NCI-H2171 treated with DMSO at 0.1 percent for 48 hours (cell line): ENCODE measurements around the gene IFNG-AS1.
A peak's percentile ranks its signal among the peaks of the same experiment; 100 is the strongest.

ENCODE experiments used
- DNase-seq: peaks from one replicate; lab custom pipeline; 2025; lab: John Stamatoyannopoulos, UW

The IFNG-AS1 gene

DNA sequence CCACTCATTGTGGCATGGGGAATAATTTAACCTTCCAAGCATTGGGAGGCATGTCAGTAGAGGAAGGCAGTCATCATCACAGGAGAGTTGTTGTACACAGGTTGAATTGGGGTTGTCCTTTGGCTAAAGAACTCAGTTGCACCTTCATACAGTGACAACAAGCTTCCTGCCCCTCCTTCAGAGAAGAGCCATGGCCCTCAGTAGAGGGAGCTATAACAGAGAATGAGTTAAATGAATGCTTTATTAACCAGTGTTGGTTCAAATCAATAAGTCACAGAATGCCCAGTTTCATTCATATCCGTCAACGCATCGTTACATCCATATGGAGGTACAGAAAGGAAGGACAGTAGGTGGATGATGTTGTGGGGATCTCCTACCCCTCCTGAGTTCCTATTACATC, 4.8 kb downstream of the IFNG-AS1 start:
- DNase-seq = no peak

DNA sequence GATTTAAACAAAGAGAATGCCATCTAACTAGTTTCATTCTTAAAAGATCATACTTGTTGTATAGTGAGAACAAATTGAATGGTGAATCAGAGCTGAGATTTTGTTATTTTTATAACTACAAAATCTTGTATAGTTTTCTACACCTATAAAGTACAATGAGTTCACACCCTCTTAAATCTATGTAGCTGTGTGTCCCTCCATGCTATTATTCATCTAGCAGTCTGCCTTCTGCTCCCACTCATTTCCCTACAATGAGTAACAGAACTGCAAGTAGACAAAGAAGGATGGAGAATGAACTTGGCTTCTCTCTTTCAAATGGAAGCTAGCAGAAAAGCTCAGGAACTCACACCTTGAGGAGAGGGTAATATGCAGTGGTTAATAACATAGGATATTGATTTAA, 7.1 kb downstream of the IFNG-AS1 start:
- DNase-seq = no peak

DNA sequence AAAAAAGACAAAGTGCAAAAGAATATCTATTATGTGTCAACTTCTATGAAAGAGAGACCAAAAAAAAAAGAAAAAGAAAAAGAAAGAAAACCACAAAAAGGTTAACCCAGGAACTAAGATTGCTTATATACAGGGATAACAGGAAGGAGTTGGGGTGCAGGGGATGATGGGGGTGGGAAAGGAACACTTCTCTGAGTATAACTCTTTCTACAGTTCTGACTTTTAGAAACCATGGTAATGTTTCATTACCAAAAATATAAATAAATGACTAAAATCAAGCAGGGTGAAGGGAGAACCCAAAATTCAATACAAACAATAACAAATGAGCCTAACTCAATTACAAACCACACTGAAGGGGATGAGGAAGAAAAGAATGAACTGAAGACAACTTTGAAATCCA, 9.1 kb downstream of the IFNG-AS1 start:
- no peak for DNase-seq

DNA sequence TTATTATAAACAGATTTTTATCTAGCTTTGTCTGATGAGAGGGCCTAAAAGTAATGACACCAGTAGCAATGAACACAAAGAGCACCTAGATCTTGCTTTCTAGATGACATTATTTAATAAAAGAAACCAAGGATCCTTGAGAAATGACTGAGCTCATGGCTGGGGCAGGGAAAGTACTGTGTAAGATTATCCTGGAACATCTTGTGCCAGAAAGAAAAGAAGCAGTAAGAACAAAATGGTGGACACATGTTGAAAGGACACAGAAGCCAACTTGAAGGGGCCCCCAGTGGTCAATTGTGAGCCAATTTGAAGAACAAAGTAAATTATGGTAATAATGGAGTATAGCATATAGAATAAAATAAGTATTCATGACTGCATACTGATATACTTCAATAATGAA, 10.0 kb downstream of the IFNG-AS1 start:
- no peak for DNase-seq

DNA sequence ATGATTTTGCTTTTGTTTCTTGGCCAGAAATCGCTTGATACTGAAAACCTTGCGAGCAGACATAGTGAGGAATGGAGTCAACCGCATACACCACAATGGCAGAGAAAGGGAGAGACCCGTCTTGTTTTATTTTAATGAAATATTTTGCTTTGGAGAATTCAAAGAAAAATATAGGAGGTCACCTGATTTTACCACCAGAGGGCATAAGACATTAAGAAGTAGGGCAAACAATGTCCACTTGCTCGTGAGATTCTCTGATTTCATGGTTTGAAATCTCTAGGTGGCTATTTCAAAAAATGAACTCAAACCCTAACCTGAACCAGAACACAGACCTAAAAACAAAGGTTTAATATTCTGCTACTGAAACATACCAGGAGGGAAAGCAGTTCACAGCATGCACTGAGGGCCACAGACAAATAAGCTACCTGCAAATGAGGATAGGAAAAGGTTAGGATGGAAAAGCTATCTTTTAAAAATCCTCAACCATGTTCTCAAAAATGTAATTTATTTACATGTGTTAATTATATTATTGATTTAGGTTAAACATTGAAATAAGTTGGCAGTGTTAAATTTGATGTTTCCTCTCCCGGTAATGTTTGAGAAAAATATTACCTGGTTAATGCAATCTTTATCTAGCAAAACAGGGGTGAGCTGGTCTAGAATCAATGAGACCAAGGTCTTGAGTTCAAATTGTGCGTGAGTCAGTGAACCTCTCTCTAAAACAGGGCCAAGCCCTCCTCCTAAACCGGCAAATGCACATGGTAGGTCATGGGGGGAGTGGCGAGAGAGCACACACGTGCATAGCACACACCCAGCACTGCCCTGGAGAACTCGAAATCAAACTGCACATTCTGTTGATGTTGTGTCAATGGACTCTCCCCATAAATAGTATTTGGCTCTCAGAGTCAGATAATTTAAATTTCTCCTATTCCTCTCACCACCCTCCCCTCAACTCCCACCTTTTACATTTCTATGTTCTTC, 12.5 kb downstream of the IFNG-AS1 start:
- DNase-seq = peak; percentile 45

DNA sequence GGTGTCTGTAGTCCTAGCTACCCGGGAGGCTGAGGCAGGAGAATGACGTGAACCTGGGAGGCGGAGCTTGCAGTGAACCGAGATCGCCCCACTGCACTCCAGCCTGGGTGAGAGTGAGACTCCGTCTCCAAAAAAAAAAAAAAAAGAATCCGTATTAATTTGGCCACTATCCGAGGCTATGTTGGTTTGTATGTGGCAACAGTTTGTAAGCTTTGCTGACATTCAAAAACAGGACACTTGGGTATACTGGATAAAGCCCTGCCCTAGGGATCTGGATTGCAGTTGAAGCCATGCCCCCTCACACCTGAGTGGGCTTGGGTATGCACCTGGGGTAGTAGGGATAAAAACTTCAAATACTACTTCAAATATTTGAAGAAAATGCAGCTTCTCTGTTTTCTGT, 14.5 kb downstream of the IFNG-AS1 start:
- DNase-seq = no peak

DNA sequence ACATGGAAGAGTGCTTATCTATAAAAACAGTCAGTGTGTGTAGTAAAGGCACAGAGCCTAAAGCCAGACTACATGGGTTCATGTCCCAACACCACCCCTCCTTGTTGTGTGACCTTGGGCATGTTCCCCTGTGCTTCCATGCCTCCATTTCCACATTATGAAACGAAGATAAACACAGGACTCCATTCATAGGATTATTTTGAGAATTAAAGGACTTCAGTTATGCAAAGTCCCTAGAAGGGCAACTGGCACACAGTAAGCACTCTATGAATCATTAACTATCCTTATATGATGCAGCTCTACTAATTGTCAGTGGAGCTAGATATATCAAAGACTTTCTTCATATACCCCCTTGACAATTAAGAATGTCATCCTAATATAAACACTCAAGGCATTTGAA, 17.8 kb downstream of the IFNG-AS1 start:
- no peak for DNase-seq

DNA sequence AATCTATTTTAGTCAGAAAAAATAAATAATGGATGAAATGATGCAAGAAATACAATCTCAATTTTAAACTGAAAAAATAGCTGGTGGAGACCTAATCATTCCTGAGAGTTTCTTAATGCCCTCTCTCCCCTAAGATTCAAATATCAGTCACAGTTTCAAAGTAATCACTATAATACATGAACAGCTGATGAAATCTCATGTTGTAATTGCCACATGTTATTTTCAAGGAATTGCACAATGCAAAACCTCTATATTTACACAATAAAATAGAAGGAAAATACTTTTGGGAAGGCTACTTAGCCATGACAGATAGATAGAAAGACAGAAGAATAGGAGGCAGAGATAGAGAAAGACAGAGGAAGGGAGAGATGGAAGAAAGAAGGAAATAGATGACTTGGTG, 18.2 kb downstream of the IFNG-AS1 start:
- DNase-seq = no peak

DNA sequence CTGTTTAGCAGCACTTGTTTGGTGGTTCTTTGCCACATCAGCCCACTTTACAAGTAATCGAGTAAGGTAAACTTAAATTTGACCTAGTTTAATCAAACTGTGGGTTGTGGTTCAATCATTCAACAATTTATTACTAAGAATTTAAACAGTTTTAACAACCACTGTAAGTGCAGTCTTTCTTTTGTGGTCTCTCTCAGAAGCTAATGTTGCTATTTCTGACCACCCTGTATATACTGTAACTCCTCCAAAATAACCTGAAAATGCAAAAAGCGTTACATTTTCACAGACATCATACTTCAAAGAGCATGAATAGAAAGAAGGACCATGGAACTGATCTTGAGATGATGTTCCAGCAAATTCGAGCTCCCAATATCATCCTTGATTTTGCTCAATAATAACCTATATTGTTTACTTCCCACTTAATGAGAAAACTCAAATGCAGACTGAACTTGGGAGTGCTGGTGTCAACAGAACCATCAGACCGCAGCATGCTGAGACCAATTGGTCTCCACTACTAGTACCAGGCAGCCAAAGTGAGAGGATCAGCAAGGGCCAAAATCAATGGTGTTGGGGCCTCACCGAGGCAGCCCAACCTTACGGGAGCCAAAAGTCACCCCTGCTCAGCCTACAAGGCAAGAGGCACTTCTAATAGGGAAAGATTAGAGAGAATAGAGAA, 22.1 kb downstream of the IFNG-AS1 start:
- no peak for DNase-seq

DNA sequence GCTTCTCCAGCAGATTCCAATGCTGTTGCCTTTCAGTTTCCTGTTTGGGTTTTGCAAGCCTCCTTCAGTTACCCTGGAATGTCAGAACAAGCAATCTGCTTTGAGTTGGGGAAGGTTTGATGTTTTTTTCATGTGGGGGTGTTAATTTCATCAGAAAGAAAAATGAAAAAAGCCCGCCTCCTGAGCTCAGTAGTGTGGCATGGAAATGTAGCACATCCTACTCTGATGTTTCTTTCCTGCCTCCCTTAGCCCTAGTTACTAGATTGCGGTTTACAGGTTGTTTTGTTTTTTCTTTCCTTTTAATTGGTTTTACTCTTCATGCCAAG, 22.6 kb downstream of the IFNG-AS1 start:
- DNase-seq = no peak

DNA sequence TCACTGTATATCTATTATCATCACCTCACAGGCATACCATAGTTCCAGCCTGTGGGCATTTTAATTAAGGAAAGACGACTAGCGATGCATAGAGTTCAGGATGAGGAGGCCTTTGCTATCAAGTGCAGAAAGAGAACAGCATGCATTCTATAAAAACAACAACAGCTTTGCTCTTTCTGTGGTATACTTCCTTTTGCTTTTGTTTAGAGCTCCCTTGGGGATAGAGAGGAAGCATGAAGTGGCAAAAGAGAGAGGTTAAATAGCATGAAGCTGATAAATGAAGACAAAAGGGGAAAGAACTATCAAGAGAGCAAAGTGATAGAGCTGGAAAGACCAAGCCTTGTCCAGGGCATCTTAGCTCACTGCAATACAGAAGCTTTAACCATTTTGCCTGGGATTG, 23.5 kb downstream of the IFNG-AS1 start:
- DNase-seq = peak; percentile 71

DNA sequence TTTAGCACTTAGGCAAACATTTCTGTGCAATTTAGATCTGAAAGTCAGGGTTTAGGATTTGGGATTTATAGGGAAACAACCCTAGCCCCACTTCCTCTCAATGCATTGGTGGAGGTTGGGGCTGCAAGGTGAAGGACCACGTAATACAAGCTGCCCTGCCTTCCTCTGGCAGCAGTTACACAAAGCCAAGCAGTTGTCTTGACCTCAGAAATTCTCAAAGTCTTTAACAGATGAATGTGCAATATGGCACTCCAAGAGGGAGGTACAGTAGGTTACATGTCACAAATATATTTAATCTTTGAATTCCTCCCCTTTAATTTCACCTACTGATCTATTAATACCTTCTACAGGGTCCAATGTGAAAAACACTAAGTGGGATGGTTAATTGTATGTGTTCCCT, 23.9 kb downstream of the IFNG-AS1 start:
- no peak for DNase-seq

DNA sequence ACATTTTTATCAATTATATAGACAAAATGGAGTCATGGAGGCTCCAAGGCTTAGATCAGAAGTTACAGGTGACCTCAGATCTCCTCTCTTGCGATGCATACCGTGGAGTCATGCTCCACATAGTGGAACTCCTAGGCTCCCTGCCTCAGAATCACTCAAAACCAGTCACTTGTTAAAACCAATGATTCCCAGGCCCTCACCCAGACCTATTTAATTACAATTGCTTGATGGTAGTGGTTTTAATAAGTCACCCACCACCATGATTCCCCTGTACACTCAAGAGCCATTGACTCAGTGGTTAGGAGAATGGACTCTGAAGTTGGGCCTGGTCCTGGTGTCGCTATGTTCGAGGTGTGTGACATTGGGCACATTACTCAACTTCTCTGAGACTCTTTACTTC, 26.9 kb downstream of the IFNG-AS1 start:
- DNase-seq = no peak

DNA sequence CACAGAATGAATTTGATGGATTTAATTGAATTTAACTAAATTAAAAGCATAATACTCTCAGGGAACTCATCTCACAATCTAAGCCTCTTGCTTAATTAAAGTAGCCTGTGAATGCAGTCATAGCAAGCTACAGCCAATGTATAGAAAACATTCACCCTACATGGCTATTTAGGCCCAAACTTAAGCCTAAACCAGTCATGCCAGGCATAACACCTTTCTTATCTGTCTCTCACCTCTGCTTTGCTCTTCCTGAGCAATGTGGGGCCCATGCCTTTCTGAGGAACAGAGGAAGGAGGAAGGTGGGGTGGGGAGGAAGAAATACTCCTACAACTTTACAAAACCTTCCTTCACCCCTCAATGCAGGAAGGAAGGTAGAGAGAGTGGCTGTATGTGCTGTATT, 29.1 kb downstream of the IFNG-AS1 start:
- no peak for DNase-seq

DNA sequence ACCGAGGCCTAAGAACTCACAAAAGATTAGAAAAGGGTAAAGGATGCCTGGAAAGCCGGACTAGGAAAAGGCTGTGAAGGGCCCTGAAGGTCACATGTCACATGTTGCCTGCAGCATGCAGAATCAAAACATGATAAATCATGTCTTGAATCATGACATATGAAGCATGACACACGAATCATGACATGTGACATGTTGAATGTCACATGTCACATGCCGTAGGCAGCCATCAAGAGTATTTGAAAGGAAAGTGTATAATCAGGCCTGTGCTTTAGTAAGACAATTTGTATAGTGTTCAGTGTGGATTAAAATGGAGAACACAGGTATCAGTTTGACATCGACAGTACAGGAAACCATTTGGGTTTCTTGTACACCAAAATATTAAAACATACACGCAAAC, 30.8 kb downstream of the IFNG-AS1 start:
- no peak for DNase-seq

DNA sequence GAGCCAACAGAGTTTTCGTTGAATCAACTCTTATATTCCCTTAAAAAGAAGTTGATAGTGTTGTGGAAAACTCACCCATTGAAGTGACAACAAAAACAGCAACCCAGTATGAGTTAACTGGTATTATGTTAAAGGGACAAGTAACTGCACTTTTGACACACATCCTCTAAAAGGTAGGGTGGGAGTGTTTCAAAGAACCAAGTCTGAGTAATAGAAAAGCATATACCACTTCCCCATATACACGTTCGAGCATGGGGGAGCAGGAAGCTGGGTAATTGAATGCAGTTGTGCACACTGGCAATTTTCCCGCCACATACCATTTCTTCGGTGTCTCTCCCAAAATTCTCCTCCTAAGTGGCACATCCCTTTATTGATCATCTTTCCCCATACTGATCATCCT, 31.5 kb downstream of the IFNG-AS1 start:
- DNase-seq = no peak

DNA sequence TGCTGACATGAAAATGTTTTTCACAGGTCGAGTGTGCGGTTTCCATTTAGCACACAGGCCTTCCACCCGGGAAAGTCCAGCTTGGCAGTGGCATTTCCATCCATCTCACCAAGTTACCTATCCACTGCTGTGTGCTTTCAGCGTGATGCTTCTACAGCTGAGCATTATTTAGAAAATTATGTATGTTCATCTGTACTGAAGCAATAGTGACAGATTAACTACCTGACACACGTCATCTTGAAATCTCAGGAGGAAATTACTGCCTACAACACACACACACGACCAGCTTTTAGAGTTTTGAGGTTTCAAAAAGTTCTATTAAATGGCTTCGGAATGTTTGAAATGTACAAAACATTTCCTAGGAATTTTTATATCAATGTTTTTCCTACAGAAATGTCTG, 39.4 kb downstream of the IFNG-AS1 start:
- DNase-seq = no peak

DNA sequence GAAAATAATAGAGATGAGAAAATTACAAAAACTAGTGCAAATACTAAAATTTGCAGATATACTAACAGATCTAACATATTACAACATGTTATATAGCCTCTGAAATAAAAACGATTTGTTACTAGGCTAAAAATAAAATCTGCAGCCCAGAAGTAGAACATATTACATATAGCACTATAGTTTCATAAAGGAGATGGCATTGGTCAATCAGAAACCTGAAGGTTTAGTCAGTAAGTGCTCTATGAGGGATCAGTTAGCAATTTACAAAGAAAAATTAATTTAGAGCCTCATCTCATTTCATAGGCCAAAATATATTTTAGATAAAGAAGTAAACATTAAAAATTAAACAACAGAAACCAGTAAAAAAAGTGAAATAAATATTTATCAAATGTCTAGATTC, 41.0 kb downstream of the IFNG-AS1 start:
- DNase-seq = no peak

DNA sequence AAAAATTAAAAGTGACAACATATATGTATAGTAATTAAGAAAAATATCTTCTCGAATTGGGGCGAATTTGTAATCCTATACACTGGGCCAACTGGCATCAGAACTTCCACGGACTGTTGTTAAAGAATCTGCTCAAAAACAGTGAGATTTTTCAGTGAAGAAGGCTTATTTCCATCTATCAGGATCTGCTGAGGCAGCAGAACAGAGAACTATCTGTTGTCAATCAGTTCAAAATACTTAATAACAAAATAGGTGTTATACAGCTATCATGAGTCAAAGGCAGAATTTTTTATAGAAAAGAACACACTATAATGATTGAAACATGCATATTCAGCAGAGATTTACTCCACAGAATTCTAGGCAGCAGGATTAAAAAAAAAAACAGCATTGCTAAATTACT, 41.9 kb downstream of the IFNG-AS1 start:
- DNase-seq = no peak

DNA sequence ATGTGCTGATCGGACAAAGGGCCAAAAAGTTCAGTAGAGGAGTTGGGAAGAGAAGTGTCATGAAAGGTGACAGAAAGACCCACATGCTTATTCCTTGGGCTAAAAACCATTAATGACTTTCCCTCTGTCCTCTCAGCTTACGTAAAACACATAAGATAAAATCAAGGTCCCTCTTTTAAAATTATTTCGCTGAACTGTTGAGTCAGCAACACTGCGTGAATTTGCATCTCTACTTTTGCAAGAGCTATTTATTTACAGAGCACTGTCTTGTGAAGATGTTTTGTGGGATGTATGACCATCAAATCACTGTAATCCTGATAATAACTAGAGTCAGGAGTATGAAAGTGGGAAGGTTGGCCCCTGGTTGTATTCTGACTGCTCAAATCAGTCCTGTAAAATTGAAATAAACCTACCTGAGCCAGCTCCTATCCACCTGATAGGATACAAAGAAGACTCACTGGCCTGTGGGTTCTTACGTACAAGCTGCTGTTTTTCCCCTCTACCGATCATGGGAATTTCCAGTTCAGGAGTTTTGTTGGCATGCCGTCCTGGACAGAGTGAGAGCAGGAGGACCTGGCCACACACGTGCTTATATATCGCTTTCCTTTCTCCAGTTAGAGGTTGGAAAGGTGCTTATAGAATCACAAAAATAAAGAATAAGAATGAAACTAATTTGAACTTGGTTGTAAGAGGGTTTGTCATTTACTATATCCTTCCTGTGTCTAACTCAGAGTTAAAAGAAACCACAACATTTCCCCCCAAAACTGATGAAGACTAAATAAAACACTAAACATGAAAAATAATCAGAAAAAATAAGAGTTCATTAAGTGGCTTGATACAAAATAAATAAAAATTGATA, 42.9 kb downstream of the IFNG-AS1 start:
- DNase-seq = no peak

DNA sequence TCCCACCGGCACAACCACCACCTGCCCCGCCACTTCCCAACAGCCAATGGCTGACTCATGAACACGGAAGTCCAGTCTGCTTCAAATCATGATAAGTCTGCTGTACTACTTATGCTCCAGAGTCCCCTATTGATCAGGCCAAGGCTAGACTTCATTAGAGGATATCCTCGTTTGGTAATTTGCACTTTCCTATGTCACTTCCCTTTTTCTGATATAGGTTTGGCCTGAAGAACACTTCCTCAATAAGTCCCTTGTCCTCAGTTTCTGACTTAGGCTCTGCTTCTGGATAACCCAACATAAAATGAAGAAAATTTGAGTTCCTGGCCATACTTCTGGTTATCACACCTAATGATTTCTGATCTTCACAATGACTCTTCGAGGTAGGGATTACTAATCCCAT, 45.3 kb downstream of the IFNG-AS1 start:
- no peak for DNase-seq

DNA sequence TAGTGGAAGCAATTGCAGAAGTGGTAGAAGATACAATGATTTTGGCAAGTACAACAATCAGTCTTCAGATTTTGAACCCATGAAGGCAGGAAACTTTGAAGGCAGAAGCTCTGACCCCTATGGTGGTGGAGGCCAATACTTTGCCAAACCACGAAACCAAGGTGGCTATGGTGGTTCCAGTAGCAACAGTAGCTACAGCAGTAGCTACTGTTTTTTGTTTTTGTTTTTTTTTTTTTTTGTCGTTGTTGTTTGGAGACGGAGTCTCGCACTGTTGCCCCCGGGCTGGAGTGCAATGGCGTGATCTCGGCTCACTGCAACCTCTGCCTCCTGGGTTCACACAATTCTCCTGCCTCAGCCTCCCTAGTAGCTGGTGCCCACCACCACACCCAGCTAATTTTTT, 47.4 kb downstream of the IFNG-AS1 start:
- no peak for DNase-seq
